H54 (cell line): ENCODE results near the gene RNPEP.

ENCODE experiments used
- DNase-seq: peaks from one replicate; pipeline ENCODE4 v3.0.0; 2011; ENCODE audit warnings: low spot score, mixed read lengths; ENCODE audit not compliant: insufficient read length
- FAIRE-seq: peaks from 3 replicates; lab custom pipeline; 2011; peaks lifted over from hg19 to GRCh38; lab: Jason Lieb, UNC
- POLR2A ChIP-seq: IDR thresholded peaks from 2 replicates; pipeline ENCODE4 v1.6.1; 2011; ENCODE audit warnings: low read depth, mild to moderate bottlenecking, low read length

RNPEP gene

GRCh38 chr1:201983380-201983805 is 945 bp downstream of the RNPEP start:
- TF ChIP-seq POLR2A = no peak
- no peak for DNase-seq
- FAIRE-seq = no peak

DNA sequence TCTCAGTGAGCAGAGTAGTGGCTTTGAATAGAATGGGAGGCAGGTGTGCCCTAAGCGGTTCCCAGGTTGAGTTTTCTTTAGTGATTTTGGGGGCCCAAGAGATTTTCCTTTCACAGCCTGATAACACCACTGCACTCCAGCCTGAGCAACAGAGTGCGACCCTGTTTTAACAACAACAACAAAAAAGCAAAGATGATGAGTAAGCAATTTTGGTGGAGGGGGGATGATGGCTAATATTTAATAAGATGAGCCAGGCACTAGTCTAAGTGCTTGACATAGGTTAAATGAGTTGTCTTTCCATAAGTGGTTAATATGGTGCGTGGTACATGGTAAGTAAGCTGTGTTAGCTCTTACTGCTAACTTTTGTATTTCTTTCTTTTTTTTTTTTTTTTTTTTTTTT is 2.0 kb downstream of the RNPEP start:
- no peak for FAIRE-seq
- no peak for TF ChIP-seq POLR2A
- DNase-seq = no peak

GRCh38 chr1:201985355-201985754 is 2.9 kb downstream of the RNPEP start:
- no peak for TF ChIP-seq POLR2A
- DNase-seq (no peak), FAIRE-seq (no peak)

DNA sequence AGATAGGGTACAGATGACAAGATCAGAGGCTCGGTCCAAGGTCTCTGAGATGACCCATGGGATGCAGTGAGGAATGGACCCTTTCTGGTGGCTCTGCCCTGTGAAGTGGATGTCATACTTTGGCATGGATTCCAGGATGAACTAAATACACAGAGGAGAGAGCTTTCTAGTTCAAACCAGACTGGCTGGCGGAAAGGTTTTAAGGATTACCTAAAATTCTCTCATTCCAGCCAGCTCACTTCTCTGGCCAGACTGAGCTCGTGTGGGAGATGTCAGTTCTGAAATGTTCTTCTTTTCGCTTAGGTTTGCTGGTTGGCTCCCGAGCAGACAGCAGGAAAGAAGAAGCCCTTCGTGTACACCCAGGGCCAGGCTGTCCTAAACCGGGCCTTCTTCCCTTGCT is 6.2 kb downstream of the RNPEP start:
- TF ChIP-seq POLR2A = no peak
- DNase-seq (no peak), FAIRE-seq (no peak)

DNA sequence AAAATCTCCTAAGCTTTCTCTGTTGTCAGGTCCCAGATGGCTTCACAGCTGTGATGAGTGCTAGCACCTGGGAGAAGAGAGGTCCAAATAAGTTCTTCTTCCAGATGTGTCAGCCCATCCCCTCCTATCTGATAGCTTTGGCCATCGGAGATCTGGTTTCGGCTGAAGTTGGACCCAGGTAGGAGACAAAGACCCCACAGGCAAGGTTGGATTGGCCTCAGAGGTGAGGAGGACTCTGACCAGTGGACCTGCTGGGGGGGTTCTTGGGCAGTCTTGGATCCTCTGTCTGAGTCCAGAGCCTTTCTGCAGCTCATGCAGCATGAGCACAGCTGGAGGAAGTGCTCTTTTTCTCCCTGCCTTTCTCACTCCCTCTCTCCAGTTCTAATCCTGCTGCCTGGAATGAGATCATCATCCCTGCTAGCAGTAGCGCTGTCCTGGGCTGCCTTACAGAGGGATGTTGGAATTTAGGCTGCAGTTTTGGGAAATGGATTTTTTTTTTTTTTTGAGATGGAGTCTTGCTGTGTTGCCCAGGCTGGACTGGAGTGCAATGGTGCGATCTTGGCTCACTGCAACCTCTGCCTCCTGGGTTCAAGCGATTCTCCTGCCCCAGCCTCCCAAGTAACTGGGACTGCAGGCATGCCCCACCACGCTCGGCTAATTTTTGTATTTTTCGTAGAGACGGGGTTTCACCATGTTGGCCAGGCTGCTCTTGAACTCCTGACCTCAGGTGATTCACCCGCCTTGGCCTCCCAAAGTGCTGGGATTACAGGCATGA is 7.1 kb downstream of the RNPEP start:
- no peak for TF ChIP-seq POLR2A
- FAIRE-seq = no peak
- DNase-seq = no peak

DNA sequence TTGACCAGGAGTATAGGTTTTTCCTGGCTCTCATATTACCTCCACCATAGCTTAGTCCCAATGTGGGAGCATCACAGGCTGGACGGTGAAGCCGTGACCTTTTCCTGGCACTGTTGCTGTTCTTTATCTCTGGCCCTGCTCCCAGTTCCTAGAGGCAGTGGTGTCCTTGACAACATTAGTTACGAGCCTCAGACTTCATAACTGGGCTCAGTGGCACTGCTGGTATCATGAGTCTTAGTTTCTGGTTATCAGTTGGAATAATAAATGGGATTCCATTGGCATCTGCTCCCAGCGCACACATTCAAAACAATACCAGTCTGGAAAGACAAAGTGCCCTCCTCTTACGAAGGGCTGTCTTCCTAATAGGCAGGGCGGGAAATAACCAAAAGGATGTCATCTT is 8.0 kb downstream of the RNPEP start:
- DNase-seq = no peak
- FAIRE-seq = no peak
- TF ChIP-seq POLR2A = no peak

DNA sequence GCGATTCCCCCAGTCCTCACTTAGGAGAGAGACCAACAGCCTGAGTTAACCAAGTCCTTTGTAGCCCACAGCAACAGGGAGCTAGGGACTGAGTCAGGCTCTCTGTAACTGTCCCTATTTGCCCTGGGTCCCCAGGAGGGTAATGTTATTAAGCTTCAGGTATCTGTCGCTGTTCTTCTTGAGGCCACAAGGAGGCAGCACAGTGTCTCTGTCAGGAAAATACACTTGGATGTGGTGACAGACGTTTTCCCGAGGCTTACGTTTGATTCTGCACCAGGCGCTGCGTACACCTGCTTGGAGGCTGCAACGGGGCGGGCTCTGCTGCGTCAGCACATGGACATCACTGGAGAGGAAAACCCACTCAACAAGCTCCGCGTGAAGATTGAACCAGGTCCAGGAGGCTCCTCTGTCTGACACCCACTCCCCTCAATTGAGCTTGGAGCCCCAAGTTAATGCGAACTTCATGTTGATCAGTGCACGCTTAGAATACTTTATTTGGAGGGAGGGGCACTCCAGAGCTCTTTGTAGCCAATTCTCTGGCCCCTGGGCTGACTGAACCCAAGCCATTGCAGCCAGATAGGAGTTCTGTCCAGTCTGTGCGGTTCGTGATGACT is 17.3 kb downstream of the RNPEP start:
- TF ChIP-seq POLR2A = no peak
- no peak for FAIRE-seq

GRCh38 chr1:202002507-202002906 is 20.1 kb downstream of the RNPEP start:
- TF ChIP-seq POLR2A = no peak
- DNase-seq = no peak
- FAIRE-seq = no peak

More for the DNA sequence above, 17.3 kb downstream of the RNPEP start:
- DNase-seq = peak; percentile 65

DNA sequence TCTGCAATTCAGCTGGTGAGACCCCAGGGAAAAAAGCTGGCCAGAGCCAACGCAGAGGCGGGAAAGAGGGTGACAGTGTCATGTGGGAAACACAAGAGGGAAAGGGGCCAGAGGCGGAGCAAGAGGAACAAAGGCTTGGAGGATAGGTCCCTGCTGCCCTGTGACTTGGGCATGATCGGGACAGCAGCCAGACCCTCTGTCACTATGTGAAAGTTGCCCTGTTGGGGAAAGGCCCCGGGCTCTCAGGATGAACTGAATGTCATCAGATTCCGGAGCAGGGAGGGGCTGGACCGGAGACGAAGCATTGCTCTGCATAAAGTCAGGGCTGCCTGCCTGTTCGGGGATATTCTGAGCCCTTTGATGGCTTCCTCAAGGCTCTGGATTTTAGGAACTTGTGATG is 22.3 kb downstream of the RNPEP start:
- TF ChIP-seq POLR2A = no peak
- FAIRE-seq = no peak
- DNase-seq = no peak

- FAIRE-seq = no peak
These were observed 23.5 kb downstream of the RNPEP start for GRCh38 chr1:202005958-202006357.

DNA sequence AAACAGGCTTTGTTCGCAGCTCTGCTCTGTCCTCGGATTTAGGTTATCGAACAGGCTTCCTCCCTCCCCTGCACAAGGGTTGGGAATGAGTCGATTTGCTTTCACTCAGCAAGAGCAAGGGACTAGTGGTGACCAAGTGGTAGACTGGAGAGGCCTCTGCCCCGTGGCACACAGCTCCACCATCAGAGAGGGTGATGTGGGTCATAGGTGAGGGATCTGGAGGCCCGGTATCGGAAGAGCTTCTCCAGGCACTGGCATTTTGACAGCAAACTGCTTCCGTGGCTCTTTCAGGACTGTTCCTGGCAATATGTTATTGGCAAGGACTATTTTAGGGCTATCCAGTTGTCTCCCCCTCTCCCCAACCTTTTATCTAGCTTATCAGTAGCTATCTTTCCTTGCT is 24.9 kb downstream of the RNPEP start:
- DNase-seq (no peak), FAIRE-seq (no peak)
- no peak for TF ChIP-seq POLR2A

More at GRCh38 chr1:202005958-202006357, 23.5 kb downstream of the RNPEP start:
- TF ChIP-seq POLR2A = no peak
- no peak for DNase-seq

DNA sequence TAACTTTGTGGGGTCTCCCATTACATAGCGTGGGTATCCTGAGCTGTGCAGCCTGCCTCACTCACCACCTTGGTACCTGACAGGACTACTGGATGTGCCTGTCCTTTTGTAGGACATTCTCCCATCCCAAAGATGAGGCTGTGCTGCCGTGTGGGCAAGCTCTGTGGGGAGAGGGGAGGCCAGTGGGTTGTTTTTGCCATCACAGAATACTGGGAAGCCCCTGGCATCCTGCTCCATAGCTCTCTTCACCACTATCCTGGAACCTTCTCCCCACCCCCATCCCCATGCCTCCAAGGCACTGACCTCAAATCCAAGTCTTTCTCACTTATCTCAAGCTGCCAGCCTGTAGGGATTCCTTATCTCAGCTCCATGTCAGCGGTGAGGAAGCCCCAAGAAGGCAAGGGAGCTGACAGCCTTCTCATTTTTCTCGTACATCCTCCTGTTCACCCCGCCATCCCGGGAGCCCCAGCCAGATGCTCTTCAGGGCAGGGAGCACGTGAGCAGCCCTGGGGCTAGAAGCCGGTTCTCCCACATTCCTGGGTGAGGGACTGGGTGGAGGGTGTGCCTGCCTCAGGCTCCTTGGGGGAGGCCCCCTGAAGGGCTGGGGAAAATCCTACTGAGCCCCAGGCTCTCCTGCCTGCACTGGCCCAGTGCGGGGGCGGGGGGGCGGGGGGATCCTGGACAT is 25.5 kb downstream of the RNPEP start:
- FAIRE-seq (no peak), DNase-seq (peak; percentile 58)
- no peak for TF ChIP-seq POLR2A

- FAIRE-seq (no peak), DNase-seq (peak; percentile 67)
- TF ChIP-seq POLR2A = no peak
These were observed 27.1 kb downstream of the RNPEP start for GRCh38 chr1:202009326-202010179.

- no peak for DNase-seq
- FAIRE-seq = no peak
- no peak for TF ChIP-seq POLR2A
These were observed 27.9 kb downstream of the RNPEP start, which contains the start of gene ELF3 for GRCh38 chr1:202010180-202011015. ELF3 (plus strand) TSS chr1:202010587; CDS start chr1:202011137, 550 bp downstream.
